Measurements from ENCODE around the gene MARS1.
"Not testable (repeated sequence)": the region's sequence is repeated elsewhere in the genome, so short reads cannot be mapped to it uniquely, and the experiment has no call there.

MARS1 gene

GRCh38 chr12:57553343-57554202 is 65.7 kb downstream of the MARS1 start:
- peak; percentile 86 for DNase-seq

DNA sequence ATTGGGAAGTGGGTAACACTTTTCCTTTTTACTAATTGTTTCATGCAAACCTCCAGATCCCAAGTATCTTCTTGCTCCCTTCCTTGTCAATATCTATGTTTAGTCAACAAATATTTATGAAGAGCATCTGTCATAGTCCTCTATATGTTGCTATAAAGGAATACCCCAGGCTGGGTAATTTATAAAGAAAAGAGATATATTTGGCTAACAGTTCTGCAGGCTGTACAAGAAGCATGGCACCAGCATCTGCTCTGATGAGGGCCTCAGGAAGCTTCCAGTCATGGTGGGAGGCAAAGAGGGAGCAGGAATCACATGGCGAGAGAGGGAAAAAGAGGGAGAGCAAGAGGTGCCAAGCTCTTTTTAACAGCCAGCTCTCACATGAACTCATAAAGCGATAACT is 66.6 kb downstream of the MARS1 start:
- DNase-seq, result no peak

DNA sequence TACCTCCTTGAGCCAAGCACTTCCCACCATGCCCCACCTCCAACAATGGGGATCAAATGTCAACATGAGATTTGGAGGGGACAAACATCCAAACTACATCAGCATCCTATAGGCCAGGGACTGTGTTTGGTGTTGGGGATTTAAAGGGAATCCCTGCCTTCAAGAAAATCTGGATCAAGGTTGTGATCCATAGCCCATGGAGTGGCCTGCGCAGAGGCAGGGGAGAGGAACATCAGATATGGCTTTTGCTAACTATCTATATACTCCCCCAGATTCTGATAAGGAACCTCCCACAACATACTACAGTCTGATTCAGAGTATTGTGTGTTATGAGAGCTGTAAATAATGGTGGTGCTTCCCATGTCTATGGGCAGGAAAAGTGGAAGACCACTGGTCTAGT is 67.0 kb downstream of the MARS1 start:
- DNase-seq, result no peak

- DNase-seq, result no peak
Measured at GRCh38 chr12:57558864-57559263, 71.0 kb downstream of the MARS1 start.

DNA sequence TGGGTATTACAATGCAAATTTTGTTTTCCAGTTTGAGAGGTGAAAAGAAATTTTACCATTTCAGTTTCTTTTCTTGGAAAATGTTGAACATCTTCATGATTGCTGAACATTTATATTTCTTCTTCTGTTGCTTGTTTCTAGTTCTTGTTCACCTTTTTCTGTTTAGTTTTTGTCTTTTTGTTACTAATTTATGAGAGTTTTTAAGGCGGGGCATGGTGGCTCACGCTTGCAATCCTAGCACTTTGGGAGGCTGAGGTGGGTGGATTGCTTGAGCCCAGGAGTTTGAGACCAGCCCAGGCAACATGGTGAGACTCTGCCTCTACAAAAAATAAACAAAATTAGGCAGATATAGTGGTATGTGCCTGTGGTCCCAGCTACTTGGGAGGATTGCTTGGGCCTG is 72.6 kb downstream of the MARS1 start:
- no peak for DNase-seq

GRCh38 chr12:57561117-57561516 is 73.2 kb downstream of the MARS1 start:
- not testable (repeated sequence) for DNase-seq

- no peak for DNase-seq
Measured at GRCh38 chr12:57563358-57563757, 75.5 kb downstream of the MARS1 start.

- DNase-seq, result no peak
Measured at GRCh38 chr12:57564178-57564740, 76.4 kb downstream of the MARS1 start.

Measured in DMS79 treated with DMSO at 0.1 percent for 48 hours (cell line).